ENCODE results near the gene C6orf141.
"Not testable (repeated sequence)": the region's sequence is repeated elsewhere in the genome, so short reads cannot be mapped to it uniquely, and the experiment has no call there.

C6orf141 gene

DNA sequence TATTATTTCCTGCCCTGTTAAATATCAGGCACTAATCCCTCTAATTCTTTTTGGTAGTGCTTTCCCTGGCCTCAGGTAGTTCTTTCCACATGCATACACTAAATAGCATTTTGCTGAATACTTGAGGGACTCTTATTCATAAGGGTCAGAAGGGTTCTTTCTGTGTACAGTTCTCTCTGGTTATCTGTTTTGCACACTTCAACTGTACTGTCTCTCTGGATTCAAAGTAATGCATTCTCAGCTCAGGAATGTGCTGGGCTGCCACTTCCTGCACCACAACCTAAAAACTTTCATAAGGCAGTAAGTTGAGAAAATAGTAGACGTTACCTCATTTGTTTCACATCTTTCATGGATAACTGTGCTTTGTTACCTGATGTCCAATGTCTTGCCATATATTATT lies 32.1 kb downstream of the C6orf141 start:
- no peak for TF ChIP-seq EZH2phosphoT487 (IDR thresholded peaks at IDR 0.05; ENCODE audit: borderline replicate concordance)
- TF ChIP-seq, protein P1, sequence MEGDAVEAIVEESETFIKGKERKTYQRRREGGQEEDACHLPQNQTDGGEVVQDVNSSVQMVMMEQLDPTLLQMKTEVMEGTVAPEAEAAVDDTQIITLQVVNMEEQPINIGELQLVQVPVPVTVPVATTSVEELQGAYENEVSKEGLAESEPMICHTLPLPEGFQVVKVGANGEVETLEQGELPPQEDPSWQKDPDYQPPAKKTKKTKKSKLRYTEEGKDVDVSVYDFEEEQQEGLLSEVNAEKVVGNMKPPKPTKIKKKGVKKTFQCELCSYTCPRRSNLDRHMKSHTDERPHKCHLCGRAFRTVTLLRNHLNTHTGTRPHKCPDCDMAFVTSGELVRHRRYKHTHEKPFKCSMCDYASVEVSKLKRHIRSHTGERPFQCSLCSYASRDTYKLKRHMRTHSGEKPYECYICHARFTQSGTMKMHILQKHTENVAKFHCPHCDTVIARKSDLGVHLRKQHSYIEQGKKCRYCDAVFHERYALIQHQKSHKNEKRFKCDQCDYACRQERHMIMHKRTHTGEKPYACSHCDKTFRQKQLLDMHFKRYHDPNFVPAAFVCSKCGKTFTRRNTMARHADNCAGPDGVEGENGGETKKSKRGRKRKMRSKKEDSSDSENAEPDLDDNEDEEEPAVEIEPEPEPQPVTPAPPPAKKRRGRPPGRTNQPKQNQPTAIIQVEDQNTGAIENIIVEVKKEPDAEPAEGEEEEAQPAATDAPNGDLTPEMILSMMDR (conservative IDR thresholded peaks at IDR 0.05; ENCODE audit: low read length), result no peak
- no peaks in the 10 kb centered on the region for H4K20me1 ChIP-seq (ENCODE audit: insufficient read depth, low read length, poor library complexity, severe bottlenecking)
- no peaks in the 10 kb centered on the region for H3K27me3 ChIP-seq (ENCODE audit: insufficient read depth, low read length, poor library complexity, severe bottlenecking)
- H3F3A ChIP-seq (ENCODE audit: low read depth), result no peaks in the 10 kb centered on the region
- H3K9ac ChIP-seq (ENCODE audit: low read depth, low read length, poor library complexity, severe bottlenecking), result no peak overlapping the region
- no peaks in the 10 kb centered on the region for H3K36me3 ChIP-seq (ENCODE audit: insufficient read depth, low read length)
- no peaks in the 10 kb centered on the region for H3K79me2 ChIP-seq (ENCODE audit: insufficient read depth, low read length)
- H3K4me1 ChIP-seq (ENCODE audit: insufficient read depth, low read length, poor library complexity, severe bottlenecking), result no peaks in the 10 kb centered on the region
- H2AFZ ChIP-seq (ENCODE audit: low read length), result no peak overlapping the region
- H3K4me2 ChIP-seq (ENCODE audit: low read depth, low read length, poor library complexity, severe bottlenecking), result no peak overlapping the region
- no peaks in the 10 kb centered on the region for H3K9me3 ChIP-seq (ENCODE audit: insufficient read depth, low read depth, low read length)
- no peaks in the 10 kb centered on the region for H3K9me2 ChIP-seq (replicated peaks; ENCODE audit: low read depth, low read length)
- no peak overlapping the region for H3K4me3 ChIP-seq (ENCODE audit: low read length, poor library complexity, severe bottlenecking)

DNA sequence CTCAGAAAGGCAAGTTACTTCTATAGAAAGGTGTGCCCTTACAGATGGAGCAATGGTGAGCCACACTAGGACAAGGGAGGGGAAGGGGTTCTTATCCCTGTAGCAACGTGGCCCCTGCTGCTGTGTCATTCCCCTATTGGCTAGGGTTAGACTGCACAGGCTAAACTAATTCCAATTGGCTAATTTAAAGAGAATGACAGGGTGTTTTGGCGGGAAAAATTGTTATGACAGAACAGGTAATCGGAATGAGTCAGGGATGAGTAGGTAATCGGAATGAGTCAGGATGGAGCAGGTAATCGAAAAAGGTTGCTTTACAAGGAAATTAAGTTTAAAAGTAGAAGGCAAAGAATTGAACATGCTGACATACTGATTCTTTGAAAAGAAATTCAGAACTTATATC lies 36.8 kb downstream of the C6orf141 start:
- not testable (repeated sequence) for H3K36me3 ChIP-seq (ENCODE audit: insufficient read depth, low read length); H2AFZ ChIP-seq (ENCODE audit: low read length); H3K9me2 ChIP-seq (replicated peaks; ENCODE audit: low read depth, low read length); H3K79me2 ChIP-seq (ENCODE audit: insufficient read depth, low read length); H3K4me1 ChIP-seq (ENCODE audit: insufficient read depth, low read length, poor library complexity, severe bottlenecking); H3F3A ChIP-seq (ENCODE audit: low read depth); H4K20me1 ChIP-seq (ENCODE audit: insufficient read depth, low read length, poor library complexity, severe bottlenecking); H3K9me3 ChIP-seq (ENCODE audit: insufficient read depth, low read depth, low read length); H3K9ac ChIP-seq (ENCODE audit: low read depth, low read length, poor library complexity, severe bottlenecking); H3K4me3 ChIP-seq (ENCODE audit: low read length, poor library complexity, severe bottlenecking); H3K27me3 ChIP-seq (ENCODE audit: insufficient read depth, low read length, poor library complexity, severe bottlenecking); H3K4me2 ChIP-seq (ENCODE audit: low read depth, low read length, poor library complexity, severe bottlenecking)
